H9 (cell line): ENCODE measurements around the gene TBX19. TPM values are rescaled to one million over a fixed set of nuclear protein-coding genes. Genes with fewer than 3 reads are reported as not detected.

Experiments
- DNase-seq: peaks from one replicate; pipeline ENCODE4 v3.0.0-alpha.2; 2017
- H2AFZ ChIP-seq: one replicate; pipeline ENCODE4 v1.6.1; 2013; ENCODE audit warnings: mild to moderate bottlenecking, low read length, control low read depth, moderate library complexity
- H2AK5ac ChIP-seq: 2 replicates; pipeline ENCODE4 v1.6.1; 2013; ENCODE audit warnings: low read length, control low read depth, mixed read lengths; ENCODE audit not compliant: insufficient read length
- H2BK120ac ChIP-seq: one replicate; pipeline ENCODE4 v1.6.1; 2013; ENCODE audit warnings: low read depth, mild to moderate bottlenecking, low read length, control low read depth, inconsistent platforms; ENCODE audit not compliant: poor library complexity, severe bottlenecking
- H2BK12ac ChIP-seq: 2 replicates; pipeline ENCODE4 v1.6.1; 2013; ENCODE audit warnings: low read length, control low read depth, mixed read lengths, low read depth; ENCODE audit not compliant: insufficient read length
- H2BK15ac ChIP-seq: 2 replicates; pipeline ENCODE4 v1.6.1; 2013; ENCODE audit warnings: low read depth, low read length, control low read depth
- H2BK20ac ChIP-seq: one replicate; pipeline ENCODE4 v1.6.1; 2013; ENCODE audit warnings: low read depth, mild to moderate bottlenecking, low read length, control low read depth, inconsistent platforms; ENCODE audit not compliant: poor library complexity, severe bottlenecking
- H2BK5ac ChIP-seq: 2 replicates; pipeline ENCODE4 v1.6.1; 2013; ENCODE audit warnings: low read length, control low read depth, mixed read lengths; ENCODE audit not compliant: insufficient read length
- H3K14ac ChIP-seq: 2 replicates; pipeline ENCODE4 v1.6.1; 2013; ENCODE audit warnings: low read length, control low read depth; ENCODE audit not compliant: insufficient read depth
- H3K18ac ChIP-seq: 2 replicates; pipeline ENCODE4 v1.6.1; 2013; ENCODE audit warnings: low read depth, mild to moderate bottlenecking, mixed read lengths, low read length, control low read depth; ENCODE audit not compliant: insufficient read length
- H3K23ac ChIP-seq: 2 replicates; pipeline ENCODE4 v1.6.1; 2013; ENCODE audit warnings: low read length, control low read depth, mixed read lengths, low read depth; ENCODE audit not compliant: insufficient read length
- H3K23me2 ChIP-seq: 2 replicates; pipeline ENCODE4 v1.6.1; 2013; ENCODE audit warnings: low read depth, mild to moderate bottlenecking, mixed read lengths, low read length, control low read depth; ENCODE audit not compliant: insufficient read length, poor library complexity, severe bottlenecking
- H3K27ac ChIP-seq: 2 replicates; pipeline ENCODE4 v1.5.1; 2013; ENCODE audit warnings: low read length, control low read depth, mixed read lengths, low read depth; ENCODE audit not compliant: insufficient read length
- H3K27me3 ChIP-seq: 2 replicates; pipeline ENCODE4 v1.6.1; 2013; ENCODE audit warnings: low read length, control low read depth, inconsistent platforms; ENCODE audit not compliant: insufficient read depth
- H3K4ac ChIP-seq: 2 replicates; pipeline ENCODE4 v1.6.1; 2013; ENCODE audit warnings: low read depth, mild to moderate bottlenecking, control low read depth, inconsistent platforms, low read length, moderate library complexity
- H3K4me1 ChIP-seq: 2 replicates; pipeline ENCODE4 v1.6.1; 2013; ENCODE audit warnings: low read length, control low read depth, inconsistent platforms; ENCODE audit not compliant: insufficient read depth
- H3K4me2 ChIP-seq: 2 replicates; pipeline ENCODE4 v1.6.1; 2013; ENCODE audit warnings: low read length, control low read depth, mixed read lengths; ENCODE audit not compliant: insufficient read length, insufficient read depth
- H3K56ac ChIP-seq: 2 replicates; pipeline ENCODE4 v1.6.1; 2013; ENCODE audit warnings: low read depth, mild to moderate bottlenecking, mixed read lengths, low read length, control low read depth; ENCODE audit not compliant: insufficient read length
- H3K79me1 ChIP-seq: 2 replicates; pipeline ENCODE4 v1.6.1; 2013; ENCODE audit warnings: low read depth, mild to moderate bottlenecking, moderate library complexity, low read length, control low read depth, inconsistent platforms; ENCODE audit not compliant: insufficient read depth, poor library complexity, severe bottlenecking
- H3K79me2 ChIP-seq: 2 replicates; pipeline ENCODE4 v1.6.1; 2013; ENCODE audit warnings: low read length, control low read depth, inconsistent platforms; ENCODE audit not compliant: insufficient read depth
- H3K9ac ChIP-seq: 2 replicates; pipeline ENCODE4 v1.6.1; 2013; ENCODE audit warnings: low read length, control low read depth, mixed read lengths; ENCODE audit not compliant: insufficient read length; ENCODE audit errors: extremely low read depth
- H3K9me3 ChIP-seq: one replicate; pipeline ENCODE4 v1.6.1; 2013; ENCODE audit warnings: low read depth, low read length, inconsistent platforms; ENCODE audit not compliant: control insufficient read depth
- H3T11ph ChIP-seq: one replicate; pipeline ENCODE4 v1.6.1; 2013; ENCODE audit warnings: mild to moderate bottlenecking, low read length, control low read depth, inconsistent platforms
- H4K20me1 ChIP-seq: one replicate; pipeline ENCODE4 v1.6.1; 2013; ENCODE audit not compliant: control insufficient read depth, insufficient read length, insufficient read depth
- H4K5ac ChIP-seq: 2 replicates; pipeline ENCODE4 v1.6.1; 2013; ENCODE audit warnings: low read depth, mild to moderate bottlenecking, mixed read lengths, low read length, control low read depth; ENCODE audit not compliant: insufficient read length
- H4K8ac ChIP-seq: replicated peaks from 2 replicates; pipeline ENCODE4 v1.6.1; 2013; ENCODE audit warnings: low read length, control low read depth, mixed read lengths, low read depth; ENCODE audit not compliant: insufficient read length
- H4K91ac ChIP-seq: 2 replicates; pipeline ENCODE4 v1.6.1; 2013; ENCODE audit warnings: low read depth, mild to moderate bottlenecking, moderate library complexity, mixed read lengths, low read length, control low read depth; ENCODE audit not compliant: insufficient read length
- H3K27ac Mint-ChIP-seq, 3 experiments: 2 replicates in 2 of 3; 3 replicates in 1 of 3; pipeline ENCODE4 v1.8.0; 2020 to 2021; ENCODE audit warnings: mixed read lengths in 3 of 3, mild to moderate bottlenecking in 1 of 3, moderate library complexity in 1 of 3
- H3K27me3 Mint-ChIP-seq: 2 replicates; pipeline ENCODE4 v1.8.0; 2021; ENCODE audit warnings: low read depth, mild to moderate bottlenecking, moderate library complexity, mixed read lengths
- H3K36me3 Mint-ChIP-seq, 3 experiments: 2 replicates in 2 of 3; 3 replicates in 1 of 3; pipeline ENCODE4 v1.8.0; 2020 to 2021; ENCODE audit warnings: low read depth in 3 of 3, mixed read lengths in 3 of 3; ENCODE audit not compliant: insufficient read depth in 1 of 3
- H3K4me1 Mint-ChIP-seq, 2 experiments: 2 replicates each; pipeline ENCODE4 v1.8.0; 2020; ENCODE audit warnings: mixed read lengths in 2 of 2
- H3K4me3 Mint-ChIP-seq, 2 experiments: 2 replicates in 1 of 2; 3 replicates in 1 of 2; pipeline ENCODE4 v1.8.0; 2020 to 2021; ENCODE audit warnings: mild to moderate bottlenecking in 2 of 2, mixed read lengths in 2 of 2, moderate library complexity in 1 of 2
- H3K9me3 Mint-ChIP-seq, 2 experiments: 2 replicates in 1 of 2; 3 replicates in 1 of 2; pipeline ENCODE4 v1.8.0; 2020; ENCODE audit warnings: mild to moderate bottlenecking in 2 of 2, mixed read lengths in 2 of 2, moderate library complexity in 1 of 2
- WGBS: extraction: QIAGEN DNeasy Blood & Tissue Kit; methylation state at CpG from one replicate; pipeline ENCODE4 v1.1.7; 2013; ENCODE audit warnings: missing lambda C conversion rate, low lambda C conversion rate, mixed read lengths; ENCODE audit not compliant: insufficient read length; ENCODE audit errors: extremely low coverage; 5-methylcytosine and 5-hydroxymethylcytosine counted together
- total RNA-seq: library from RNA; stranded (reverse); gene quantifications from 2 replicates; pipeline ENCODE4 v1.2.1, GENCODE V29; 2021
- TF ChIP-seq, protein P1 (sequence below): fragments of 200-600 bp; sonication (generic); conservative IDR thresholded peaks from 3 replicates; pipeline ENCODE4 v1.8.0; 2021; ENCODE audit warnings: antibody characterized with exemption, mild to moderate bottlenecking

The TBX19 gene
- total RNA-seq, 1 experiment from 2014 or later = 0.48 TPM

GRCh38 chr1:168243636-168244212, 37.0 kb upstream of the TBX19 start:
- no peak overlapping the region for H3K9ac ChIP-seq
- H2BK20ac ChIP-seq = no peak overlapping the region
- no peak overlapping the region for H2AK5ac ChIP-seq
- TF ChIP-seq, protein P1, sequence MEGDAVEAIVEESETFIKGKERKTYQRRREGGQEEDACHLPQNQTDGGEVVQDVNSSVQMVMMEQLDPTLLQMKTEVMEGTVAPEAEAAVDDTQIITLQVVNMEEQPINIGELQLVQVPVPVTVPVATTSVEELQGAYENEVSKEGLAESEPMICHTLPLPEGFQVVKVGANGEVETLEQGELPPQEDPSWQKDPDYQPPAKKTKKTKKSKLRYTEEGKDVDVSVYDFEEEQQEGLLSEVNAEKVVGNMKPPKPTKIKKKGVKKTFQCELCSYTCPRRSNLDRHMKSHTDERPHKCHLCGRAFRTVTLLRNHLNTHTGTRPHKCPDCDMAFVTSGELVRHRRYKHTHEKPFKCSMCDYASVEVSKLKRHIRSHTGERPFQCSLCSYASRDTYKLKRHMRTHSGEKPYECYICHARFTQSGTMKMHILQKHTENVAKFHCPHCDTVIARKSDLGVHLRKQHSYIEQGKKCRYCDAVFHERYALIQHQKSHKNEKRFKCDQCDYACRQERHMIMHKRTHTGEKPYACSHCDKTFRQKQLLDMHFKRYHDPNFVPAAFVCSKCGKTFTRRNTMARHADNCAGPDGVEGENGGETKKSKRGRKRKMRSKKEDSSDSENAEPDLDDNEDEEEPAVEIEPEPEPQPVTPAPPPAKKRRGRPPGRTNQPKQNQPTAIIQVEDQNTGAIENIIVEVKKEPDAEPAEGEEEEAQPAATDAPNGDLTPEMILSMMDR = no peak
- H3K27me3 ChIP-seq = no peaks in the 10 kb centered on the region
- no peaks in the 10 kb centered on the region for H3K4me1 ChIP-seq
- no peak overlapping the region for H2BK12ac ChIP-seq
- peak overlapping the region in 2 of 3 experiments; percentile 22 to 77; a peak in 2 of 7 replicates for H3K27ac Mint-ChIP-seq
- no CpG with 5 or more reads among the region's 3 CpGs for WGBS
- H3K23ac ChIP-seq = no peak overlapping the region
- H2BK5ac ChIP-seq = no peak overlapping the region
- no peak overlapping the region for H2BK15ac ChIP-seq
- peaks cover 9 to 10% of the 10 kb centered on the region in 2 experiments for H3K4me1 Mint-ChIP-seq
- no peaks in the 10 kb centered on the region for H3K79me1 ChIP-seq
- no peak overlapping the region for H4K8ac ChIP-seq
- H4K5ac ChIP-seq = no peak overlapping the region
- H3K4me2 ChIP-seq = no peak overlapping the region
- H3K27me3 Mint-ChIP-seq = no peaks in the 10 kb centered on the region
- no peak for DNase-seq
- no peak overlapping the region for H3K14ac ChIP-seq
- no peak overlapping the region for H2AFZ ChIP-seq
- H4K20me1 ChIP-seq = no peaks in the 10 kb centered on the region
- H3K9me3 Mint-ChIP-seq = no peaks in the 10 kb centered on the region
- no peak overlapping the region for H3K18ac ChIP-seq
- no peak overlapping the region for H3K4ac ChIP-seq
- no peaks in the 10 kb centered on the region for H3K79me2 ChIP-seq
- no peak overlapping the region for H2BK120ac ChIP-seq
- H4K91ac ChIP-seq = no peak overlapping the region
- H3K9me3 ChIP-seq = no peaks in the 10 kb centered on the region
- H3K56ac ChIP-seq = no peak overlapping the region
- H3K4me3 Mint-ChIP-seq = no peak overlapping the region
- H3K23me2 ChIP-seq = no peaks in the 10 kb centered on the region
- no peak overlapping the region for H3T11ph ChIP-seq
- H3K27ac ChIP-seq = no peak overlapping the region
- H3K36me3 Mint-ChIP-seq = peaks cover 16 to 76% (median 64%) of the 10 kb centered on the region in 3 experiments
